GM19455 (cell line): ENCODE measurements around the gene PRKRIP1.
A peak's percentile ranks its signal among the peaks of the same experiment; 100 is the strongest.
"Not testable (repeated sequence)": the region's sequence is repeated elsewhere in the genome, so short reads cannot be mapped to it uniquely, and the experiment has no call there.

Experiments
- ATAC-seq: cut with Tn5 transposase; IDR thresholded peaks from one replicate; pipeline ENCODE4 v1.9.1; 2021; ENCODE audit not compliant: unreplicated experiment

Gene PRKRIP1, protein sequence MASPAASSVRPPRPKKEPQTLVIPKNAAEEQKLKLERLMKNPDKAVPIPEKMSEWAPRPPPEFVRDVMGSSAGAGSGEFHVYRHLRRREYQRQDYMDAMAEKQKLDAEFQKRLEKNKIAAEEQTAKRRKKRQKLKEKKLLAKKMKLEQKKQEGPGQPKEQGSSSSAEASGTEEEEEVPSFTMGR

DNA sequence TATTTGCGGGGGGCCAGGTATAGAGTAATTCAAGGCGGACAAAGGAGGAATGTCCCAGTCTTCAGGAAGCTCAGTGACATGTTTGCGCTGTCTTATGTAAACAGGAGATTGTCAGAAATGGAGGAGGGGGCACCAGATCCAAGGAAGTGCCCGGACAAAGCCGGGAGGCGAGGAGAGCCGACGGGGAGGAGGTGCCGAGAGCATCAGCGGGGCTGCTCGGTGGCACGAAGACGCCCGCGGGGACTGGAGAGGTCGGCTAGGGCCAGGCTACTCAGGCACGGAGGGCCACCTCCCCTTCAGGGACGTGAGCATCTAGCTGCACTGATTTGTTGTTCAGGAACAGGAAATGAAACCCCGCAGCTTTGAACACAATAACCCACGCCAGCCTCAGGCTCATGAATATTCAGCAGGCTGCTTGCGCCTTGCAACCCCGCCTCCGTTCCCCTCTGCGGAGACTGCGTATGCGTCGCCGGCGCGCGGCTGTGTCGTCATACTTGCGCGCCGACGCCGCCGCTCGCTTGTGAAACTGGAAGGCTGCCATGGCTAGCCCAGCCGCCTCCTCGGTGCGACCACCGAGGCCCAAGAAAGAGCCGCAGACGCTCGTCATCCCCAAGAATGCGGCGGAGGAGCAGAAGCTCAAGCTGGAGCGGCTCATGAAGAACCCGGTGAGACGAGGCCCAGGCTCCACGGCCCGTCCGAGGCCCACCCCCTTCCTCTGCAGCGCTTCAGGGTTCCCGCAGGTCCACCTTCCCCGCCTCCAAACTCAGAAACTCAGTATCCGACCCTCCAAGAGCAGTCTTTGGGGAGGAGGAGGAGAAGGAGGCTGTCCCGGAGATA, at the start of gene PRKRIP1:
Gene PRKRIP1, plus strand, starts transcription at position 491 of the 837 bp plus-strand sequence. Its CDS starts 49 bp downstream, at position 540.
- ATAC-seq, result peak; percentile 97

DNA sequence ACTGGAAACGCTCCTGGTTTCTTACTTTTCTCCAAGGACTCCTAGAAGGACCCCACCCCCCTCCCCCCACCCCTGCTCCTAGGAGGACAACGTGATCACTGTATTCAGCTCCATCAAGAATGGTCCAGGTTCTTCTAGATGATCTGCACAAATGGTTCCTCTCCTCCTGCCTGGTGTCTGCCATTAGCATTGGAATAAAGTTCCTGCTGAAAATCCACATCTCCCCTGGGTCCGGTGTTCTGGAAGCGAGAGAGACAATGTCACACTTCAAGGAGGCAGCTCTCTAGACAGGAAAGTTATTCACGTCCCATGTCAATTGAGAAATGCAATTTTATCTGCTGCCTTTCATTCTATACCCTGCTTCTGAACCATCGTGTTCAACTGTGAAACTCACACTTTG, 49.2 kb upstream of the PRKRIP1 start:
- not testable (repeated sequence) for ATAC-seq

DNA sequence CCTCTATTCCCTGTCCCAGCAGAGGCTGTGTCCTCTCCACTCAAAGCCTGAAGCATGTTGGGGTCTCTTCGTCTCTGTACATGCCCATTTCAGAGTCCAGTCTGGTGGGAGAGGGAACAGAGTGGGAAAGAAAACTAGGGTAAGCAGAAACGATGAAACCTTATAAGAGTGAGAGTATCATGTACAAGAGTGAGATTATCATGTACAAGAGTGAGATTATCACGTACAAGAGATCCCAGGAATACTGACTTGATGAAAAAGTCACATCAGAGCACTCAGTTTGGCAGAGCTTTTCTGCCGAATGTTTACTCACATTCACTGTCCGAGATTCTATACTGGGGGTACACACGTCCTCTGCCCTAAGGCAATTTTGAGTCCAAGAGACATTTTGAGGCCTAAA, 39.8 kb upstream of the PRKRIP1 start, which contains the start of gene SPDYE6:
Gene SPDYE6, minus strand, starts transcription at position 101 of the 400 bp plus-strand sequence. CDS start 421 bp downstream, outside the sequence.
- not testable (repeated sequence) for ATAC-seq

DNA sequence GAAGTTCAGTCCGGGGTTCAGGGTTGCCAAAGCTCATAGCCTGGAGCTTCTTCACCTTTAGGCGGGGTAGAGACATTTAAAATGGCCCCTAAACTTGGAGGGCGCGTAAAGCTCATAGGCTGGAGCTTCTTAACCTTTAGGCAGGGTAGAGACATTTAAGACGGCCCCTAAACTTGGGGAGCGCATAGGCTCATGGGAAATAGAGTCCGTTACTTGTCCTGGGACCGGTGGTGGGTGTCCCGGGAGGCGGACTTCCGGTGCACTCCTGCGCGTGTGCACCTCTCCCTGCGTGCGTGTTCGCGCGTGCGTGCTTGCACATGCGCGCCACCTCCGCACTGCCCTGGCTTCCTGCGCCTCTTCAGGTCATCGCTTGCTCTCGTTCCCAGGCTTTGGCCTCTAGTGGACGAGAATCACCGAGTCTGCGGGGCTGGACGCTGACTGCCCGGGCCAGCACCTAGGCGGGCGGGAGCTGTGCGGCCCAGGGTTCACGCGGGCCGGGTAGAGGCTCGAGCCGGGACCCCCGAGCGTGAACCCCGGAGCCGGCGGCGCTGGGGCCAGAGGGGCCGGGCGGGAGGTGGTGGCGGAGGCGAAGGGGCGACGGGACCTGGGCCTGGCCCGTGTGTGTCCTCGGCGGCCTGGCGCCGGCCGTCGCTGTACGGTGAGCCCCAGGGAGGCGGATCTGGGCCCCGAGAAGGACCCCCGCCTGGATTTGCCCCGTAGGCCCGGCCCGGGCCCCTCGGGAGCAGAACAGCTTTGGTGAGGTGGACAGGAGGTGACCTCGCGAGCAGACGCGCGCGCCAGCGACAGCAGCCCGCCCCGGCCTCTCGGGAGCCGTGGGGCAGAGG, 32.4 kb upstream of the PRKRIP1 start:
- peak; percentile 99 for ATAC-seq

DNA sequence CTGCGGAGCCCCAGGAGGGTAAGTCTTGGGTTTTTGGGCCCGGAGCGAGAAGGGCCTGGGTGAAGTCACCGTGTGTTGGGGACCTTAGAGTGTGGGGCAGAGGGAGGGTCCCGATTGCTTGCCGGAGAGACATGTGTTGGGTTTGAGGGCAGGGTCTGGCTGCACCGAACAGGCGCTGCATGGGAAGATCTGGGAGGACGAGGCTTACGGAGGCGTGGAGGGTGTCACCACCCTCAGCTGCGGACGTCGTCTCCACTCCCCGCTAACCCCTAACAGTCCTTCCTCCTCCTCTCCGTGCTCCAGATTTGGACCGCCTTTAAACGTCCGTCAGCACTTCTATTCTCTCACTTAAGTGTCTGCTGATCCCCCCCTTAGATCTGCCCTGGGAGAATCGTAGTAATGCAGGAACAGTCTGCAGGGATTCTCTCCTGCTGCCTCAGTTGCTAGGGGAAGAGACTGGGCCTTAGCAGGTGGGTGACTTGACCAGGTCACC, 31.7 kb upstream of the PRKRIP1 start:
- not testable (repeated sequence) for ATAC-seq

DNA sequence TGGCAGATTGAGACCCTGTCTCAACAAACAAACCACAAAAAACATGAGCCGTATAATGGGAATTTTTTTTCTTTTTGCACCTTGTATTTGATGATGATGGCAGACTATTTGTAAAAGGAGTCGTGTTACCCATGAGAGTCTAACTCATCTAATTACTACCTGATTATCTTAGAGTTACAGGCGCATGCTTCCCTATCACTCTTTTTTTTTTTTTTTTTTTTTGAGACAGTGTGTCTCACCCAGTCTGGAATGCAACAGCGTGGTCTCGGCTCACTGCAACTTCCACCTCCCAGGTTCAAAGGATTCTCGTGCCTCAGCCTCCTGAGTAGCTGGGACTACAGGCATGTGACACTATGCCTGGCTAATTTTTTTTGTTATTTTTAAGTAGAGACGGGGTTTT, 30.8 kb upstream of the PRKRIP1 start:
- ATAC-seq, result not testable (repeated sequence)

DNA sequence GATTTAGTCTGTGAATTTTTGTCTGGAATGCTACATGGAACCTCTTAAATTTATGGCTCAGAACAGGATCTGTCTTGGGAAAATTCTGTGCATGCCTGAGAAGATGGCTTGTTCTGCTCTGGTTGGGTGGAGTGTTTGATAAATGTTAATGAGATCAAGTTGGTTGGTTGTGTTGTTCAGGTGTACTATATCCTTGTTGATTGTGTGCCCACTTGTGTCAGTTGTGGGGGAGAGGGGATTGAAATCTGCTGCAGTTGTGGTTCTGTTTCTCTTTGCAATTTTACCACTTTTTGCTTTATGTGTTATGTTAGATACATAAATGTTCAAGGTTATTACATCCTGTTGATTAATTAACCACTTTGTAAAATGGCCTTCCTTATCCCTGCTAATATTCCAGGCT, 26.1 kb upstream of the PRKRIP1 start:
- ATAC-seq, result not testable (repeated sequence)

DNA sequence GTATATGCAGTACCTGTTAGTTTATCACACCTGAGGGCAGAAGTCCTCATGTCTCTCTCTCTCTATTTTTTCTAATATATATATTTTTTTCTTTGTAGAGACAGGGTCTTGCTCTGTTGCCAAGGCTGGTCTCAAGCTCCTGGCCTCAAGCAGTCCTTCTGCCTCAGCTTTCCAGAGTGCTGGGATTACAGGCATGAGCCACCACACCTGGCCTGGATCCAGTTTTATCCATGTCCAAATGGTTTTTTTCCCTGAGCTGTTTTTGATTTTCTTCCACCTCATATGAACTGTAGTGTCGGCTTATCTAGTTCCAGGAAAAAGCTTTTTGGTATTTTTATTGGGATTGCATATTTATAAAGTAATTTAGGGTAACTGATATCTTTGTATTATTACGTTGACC, 23.4 kb upstream of the PRKRIP1 start:
- not testable (repeated sequence) for ATAC-seq

DNA sequence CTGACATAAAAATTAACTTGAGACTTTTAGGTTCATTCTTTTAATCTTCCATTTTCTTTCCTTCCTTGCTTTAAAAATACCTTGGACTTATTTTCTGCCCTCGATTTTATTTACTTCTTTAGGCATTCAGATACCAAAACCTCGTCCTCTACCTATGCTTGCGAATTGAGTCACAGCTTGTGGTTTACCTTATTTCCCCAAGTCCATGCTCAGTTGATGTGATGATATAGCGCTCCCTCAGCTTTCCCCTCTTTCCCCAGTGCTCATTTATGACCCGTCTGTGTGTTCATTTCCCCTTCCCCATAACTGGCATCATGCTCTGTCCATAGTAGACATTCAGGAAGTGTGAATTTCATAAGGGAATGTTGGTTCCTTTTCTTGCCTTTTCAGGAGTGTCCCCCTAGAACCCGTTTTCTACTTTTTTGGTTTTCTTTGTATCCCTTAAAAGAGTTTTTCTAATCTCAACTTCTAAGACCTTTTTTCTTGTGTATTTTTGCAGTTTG, 19.1 kb upstream of the PRKRIP1 start:
- ATAC-seq, result no peak

DNA sequence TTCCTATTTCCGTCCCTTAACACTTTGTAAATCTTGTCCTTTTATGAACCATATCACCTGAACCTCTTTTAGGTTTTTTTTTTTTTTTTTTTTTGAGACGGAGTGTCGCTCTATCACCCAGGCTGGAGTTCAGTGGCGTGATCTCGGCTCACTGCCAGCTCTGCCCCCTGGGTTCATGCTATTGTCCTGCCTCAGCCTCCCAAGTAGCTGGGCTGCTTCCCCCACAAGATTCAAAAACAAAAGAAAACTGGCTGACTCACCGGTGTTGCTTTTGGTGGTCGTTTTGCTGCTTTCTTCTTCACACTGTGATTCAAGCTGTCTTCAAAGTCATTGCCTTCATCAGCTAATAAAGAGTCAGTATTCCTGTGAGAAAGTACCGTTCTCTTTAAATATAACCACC, 15.3 kb upstream of the PRKRIP1 start:
- not testable (repeated sequence) for ATAC-seq

DNA sequence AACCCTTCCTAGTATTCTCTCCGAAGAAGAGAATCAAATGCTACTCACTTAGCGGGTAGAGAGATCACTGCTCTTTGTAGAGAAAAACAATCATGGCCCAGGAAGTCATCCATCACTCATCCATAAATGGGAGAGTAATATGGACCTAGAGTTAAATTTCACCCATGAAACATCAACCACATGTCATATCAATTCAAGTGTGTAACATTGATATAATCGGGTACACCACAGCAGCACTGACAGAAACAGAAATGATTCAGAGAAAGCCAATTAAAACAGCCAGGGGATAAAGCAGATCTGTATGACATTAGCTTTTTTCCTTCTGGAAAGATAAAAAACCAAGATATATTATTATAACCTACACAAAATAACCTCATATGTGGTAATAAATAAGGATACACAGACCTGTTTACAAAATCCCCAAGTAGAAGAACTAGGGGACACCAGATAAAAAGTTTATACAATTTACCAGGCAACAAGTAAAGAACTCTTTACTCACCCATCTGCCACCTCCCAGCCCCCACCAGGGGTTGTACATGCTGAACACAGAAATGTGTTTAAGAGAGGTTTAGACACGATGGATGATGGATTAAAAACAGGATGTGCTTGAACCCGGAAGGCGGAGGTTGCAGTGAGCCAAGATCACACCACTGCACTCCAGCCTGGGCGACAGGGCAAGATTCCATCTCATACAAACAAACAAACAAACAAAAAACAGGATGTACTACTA, 14.3 kb upstream of the PRKRIP1 start:
- ATAC-seq, result not testable (repeated sequence)

DNA sequence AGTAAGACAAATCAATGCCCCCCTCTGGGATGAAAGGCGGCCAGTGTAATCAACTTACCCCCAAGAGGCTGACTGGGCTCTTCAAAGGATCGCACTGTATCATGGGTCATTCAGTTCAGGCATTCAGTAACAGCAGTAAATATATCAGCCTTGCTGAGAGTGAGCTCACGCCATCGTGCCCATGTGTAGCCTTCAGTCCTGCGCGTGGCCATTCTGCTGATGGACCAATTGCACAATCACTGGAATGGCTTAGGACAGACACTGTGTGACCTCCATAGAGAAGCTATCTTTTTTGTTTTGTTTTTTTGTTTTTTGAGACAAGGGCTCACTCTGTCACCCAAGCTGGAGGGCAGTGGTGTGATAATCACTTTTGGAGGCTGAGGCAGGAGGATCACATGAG, 9.1 kb upstream of the PRKRIP1 start:
- ATAC-seq, result no peak

DNA sequence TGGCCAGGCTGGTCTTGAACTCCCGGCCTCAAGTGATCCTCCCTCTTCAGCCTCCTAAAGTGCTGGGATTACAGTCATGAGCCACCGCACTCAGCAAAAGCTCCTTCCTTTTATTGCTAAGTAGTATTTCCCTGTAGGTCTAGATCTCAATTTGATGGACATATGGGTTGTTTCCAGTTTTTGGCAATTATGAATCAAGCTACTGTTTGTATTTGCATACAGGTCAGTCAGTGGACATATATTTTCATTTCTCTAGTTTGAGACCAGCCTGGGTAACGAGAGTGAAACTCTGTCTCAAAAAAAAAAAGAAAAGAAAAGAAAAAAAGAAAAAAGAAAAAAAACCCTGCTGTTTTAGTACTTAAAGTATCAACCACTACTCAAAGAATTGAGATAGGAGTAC, 6.4 kb upstream of the PRKRIP1 start:
- no peak for ATAC-seq

DNA sequence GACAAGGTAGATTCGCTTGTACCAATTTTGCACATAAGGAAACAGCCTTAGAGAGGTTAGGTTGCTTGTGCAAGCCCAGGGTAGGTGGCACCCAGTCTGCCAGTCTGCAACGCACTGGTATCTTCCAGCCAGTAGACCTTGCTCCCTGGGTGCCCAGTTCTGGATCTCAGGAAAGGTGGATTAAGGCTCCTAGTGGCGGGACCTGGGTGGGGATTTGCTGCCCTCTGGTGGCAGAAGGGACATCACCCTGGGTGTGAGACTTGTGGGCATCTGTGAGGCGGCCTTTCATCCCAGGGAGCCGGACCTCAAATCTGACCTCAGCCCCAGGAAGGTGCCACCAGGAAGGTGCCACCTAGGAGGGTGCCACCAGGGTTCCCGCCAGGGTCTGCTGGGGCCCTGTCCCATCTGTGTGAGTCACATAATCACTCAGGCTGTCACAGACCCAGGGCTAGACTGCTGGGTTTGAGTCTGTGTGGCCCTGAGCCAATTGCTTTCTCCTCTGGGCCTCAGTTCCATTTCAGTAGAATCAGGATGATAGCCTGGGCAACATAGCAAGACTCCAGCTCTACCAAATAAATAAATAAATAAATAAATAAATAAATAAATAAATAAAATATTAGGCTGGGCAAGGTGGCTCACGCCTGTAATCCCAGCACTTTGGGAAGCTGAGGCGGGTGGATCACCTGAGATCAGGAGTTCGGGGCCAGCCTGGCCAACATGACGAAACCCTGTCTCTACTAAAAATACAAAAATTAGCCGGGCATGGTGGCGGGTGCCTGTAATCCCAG, 5.3 kb upstream of the PRKRIP1 start:
- ATAC-seq, result no peak

DNA sequence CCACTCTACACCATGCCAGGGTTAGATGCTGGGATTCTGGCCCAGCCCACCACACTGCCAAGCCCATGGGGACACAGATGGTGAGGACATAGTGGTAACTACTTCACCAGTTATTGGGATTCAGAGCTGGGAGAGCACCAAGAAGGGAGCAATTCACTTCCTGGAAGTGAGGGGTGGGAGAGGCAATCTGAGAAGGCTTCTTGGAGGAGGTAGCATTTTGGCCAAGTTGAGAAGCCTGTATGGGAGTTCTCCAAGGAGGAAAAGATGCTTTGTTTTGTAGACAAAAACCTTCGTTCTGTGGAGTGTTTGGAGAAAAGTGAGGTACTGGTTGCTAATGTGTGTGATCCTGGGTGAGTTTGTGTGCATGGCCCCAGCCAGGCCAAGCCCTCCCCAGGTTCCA, 3.8 kb upstream of the PRKRIP1 start:
- no peak for ATAC-seq

DNA sequence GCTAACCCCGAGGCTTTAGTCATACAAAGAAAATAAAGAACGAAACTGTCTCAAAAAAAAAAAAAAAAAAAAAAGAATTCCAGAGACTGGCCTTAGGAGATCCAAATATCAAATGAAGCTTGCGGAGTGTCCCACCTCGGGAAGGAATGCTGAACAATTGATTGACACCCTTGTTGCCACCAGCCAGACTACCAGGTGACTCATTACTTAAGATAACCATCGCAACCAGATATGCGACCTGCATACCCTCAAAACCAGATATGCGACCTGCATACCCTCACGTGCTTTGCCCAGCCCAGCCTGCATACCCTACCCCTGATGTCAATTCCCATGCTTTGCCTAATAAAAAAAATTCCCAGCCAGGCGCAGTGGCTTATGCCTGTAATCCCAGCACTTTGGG, 2.7 kb upstream of the PRKRIP1 start:
- ATAC-seq, result no peak

DNA sequence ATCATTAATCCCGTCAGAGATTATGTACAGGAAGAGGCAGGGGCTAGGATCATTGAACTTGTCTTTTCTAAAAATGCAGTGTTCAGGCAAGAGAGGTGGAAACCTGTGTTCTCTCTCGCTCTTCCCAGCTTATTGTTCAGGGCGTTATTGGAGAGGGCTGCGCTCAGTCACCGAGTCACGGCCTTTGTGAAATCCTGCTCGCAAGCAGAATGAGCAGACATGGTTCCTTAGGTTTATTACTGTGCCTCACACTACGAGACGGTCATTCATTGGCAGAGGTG, 631 bp upstream of the PRKRIP1 start:
- ATAC-seq, result no peak

DNA sequence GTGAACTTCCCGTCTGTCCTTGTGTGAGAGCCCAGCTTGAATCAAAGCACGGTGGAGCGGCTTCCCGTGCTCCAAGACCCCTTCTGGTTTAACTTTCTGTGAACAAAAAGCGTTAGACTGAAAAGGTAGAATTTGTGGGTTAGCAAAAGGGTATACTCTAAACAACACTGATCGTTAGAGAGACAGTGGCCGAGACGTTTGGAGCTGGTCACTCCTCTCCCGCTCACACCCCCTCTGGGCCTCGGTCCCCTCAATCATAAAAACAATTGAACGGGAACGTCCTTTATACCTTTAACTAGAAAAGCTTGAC, 502 bp downstream of the PRKRIP1 start:
- no peak for ATAC-seq

DNA sequence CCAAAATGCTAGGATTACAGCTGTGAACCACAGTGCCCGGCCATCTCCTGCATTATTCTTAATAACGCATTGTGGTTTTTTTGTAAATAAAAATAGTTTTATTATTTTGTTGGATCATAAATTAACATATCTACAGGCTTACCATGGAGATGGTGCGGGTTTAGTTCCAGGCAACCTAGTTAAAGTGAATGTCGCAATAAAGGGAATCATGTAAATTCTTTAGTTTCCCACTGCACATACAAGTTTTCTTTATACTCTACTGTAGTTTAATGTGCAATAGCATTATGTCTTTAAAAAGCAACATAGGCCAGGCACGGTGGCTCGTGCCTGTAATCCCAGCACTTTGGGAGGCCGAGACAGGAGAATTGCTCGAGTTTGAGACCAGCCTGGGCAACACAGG, 2.4 kb downstream of the PRKRIP1 start:
- no peak for ATAC-seq

DNA sequence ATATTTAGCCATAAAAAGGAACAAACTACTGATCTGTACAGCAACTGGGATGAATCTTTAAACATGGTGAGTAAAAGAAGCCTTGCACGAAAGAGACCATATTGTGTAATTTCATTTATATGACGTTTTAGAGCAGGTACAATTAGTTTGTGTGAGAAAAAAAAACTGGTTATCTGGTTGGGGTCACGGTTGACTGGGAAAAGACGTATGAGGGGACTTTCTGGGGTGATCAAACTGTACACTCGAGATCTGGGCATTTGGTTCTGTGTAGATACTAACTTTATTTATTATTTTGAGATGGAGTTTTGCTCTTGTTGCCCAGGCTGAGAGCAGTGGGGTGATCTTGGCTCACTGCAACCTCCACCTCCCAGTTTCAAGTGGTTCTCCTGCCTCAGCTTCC, 4.2 kb downstream of the PRKRIP1 start:
- no peak for ATAC-seq
